Medulla oblongata (tissue), 1 donor: ENCODE data around the gene EIF2S1.
"Not testable (repeated sequence)": the region's sequence is repeated elsewhere in the genome, so short reads cannot be mapped to it uniquely, and the experiment has no call there.

Experiments
- DNase-seq: peaks from one replicate; pipeline ENCODE4 v3.0.0-alpha.2; 2015; ENCODE audit errors: extremely low spot score

EIF2S1 gene

GRCh38 chr14:67359775-67360469 lies at the start of gene EIF2S1, which contains the start of gene ATP6V1D:
Gene EIF2S1, plus strand, starts transcription at chr14:67360328. Its CDS starts 4,440 bp downstream, at chr14:67364768.
Gene ATP6V1D, minus strand, starts transcription at chr14:67359804. Its CDS starts 106 bp downstream, at chr14:67359698.
- DNase-seq, result peak; percentile 100

GRCh38 chr14:67311868-67312267 lies 48.3 kb upstream of the EIF2S1 start:
- no peak for DNase-seq

GRCh38 chr14:67313153-67313552 lies 47.0 kb upstream of the EIF2S1 start:
- no peak for DNase-seq

GRCh38 chr14:67317822-67318221 lies 42.3 kb upstream of the EIF2S1 start:
- no peak for DNase-seq

GRCh38 chr14:67319142-67319541 lies 41.0 kb upstream of the EIF2S1 start:
- no peak for DNase-seq

- DNase-seq, result not testable (repeated sequence)
Measured at GRCh38 chr14:67329666-67330065, 30.5 kb upstream of the EIF2S1 start.

- DNase-seq, result peak; percentile 14
Measured at GRCh38 chr14:67331368-67332125, 28.6 kb upstream of the EIF2S1 start.

GRCh38 chr14:67332468-67332867 lies 27.7 kb upstream of the EIF2S1 start:
- no peak for DNase-seq

GRCh38 chr14:67335781-67336180 lies 24.3 kb upstream of the EIF2S1 start:
- no peak for DNase-seq

GRCh38 chr14:67341231-67341630 lies 18.9 kb upstream of the EIF2S1 start:
- DNase-seq, result not testable (repeated sequence)

- no peak for DNase-seq
Measured at GRCh38 chr14:67343601-67344230, 16.4 kb upstream of the EIF2S1 start.

GRCh38 chr14:67345583-67345982 lies 14.5 kb upstream of the EIF2S1 start:
- DNase-seq, result no peak

GRCh38 chr14:67352055-67352454 lies 8.1 kb upstream of the EIF2S1 start:
- no peak for DNase-seq

- DNase-seq, result no peak
Measured at GRCh38 chr14:67357186-67357968, 2.8 kb upstream of the EIF2S1 start.

GRCh38 chr14:67357969-67358354 lies 2.2 kb upstream of the EIF2S1 start:
- no peak for DNase-seq

- DNase-seq, result peak; percentile 11
Measured at GRCh38 chr14:67358924-67359774, 979 bp upstream of the EIF2S1 start.

GRCh38 chr14:67360470-67361206 lies 510 bp downstream of the EIF2S1 start:
- no peak for DNase-seq

- DNase-seq, result no peak
Measured at GRCh38 chr14:67365476-67365875, 5.3 kb downstream of the EIF2S1 start.

GRCh38 chr14:67370830-67371229 lies 10.7 kb downstream of the EIF2S1 start:
- DNase-seq, result no peak
